HepG2 (cell line): Measurements from ENCODE around the gene THY1. TPM values are rescaled to one million over a fixed set of nuclear protein-coding genes. Genes with fewer than 3 reads are reported as not detected.

Experiments used
- EP300 ChIP-seq, 3 experiments: sonication (generic) in 1 of 3; formaldehyde crosslinking in 1 of 3; IDR thresholded peaks; 2 replicates each; pipeline versions ENCODE4 v1.5.1 to v1.6.1; 2011 to 2020; ENCODE audit warnings: low read depth in 2 of 3, low read length in 2 of 3, borderline replicate concordance in 1 of 3, improper control_type of control experiment in 1 of 3, mild to moderate bottlenecking in 1 of 3, missing genetic modification reagents in 1 of 3, moderate library complexity in 1 of 3
- GATAD2A ChIP-seq: IDR thresholded peaks from 2 replicates; pipeline ENCODE4 v1.6.1; 2016
- IKZF5 ChIP-seq: IDR thresholded peaks from 2 replicates; pipeline ENCODE4 v1.6.1; 2018; ENCODE audit warnings: missing genetic modification reagents, mild to moderate bottlenecking, missing compliant biosample characterization
- IRF2 ChIP-seq: IDR thresholded peaks from 2 replicates; pipeline ENCODE4 v1.6.1; 2018; ENCODE audit warnings: missing genetic modification reagents, missing compliant biosample characterization
- NFATC3 ChIP-seq: sonication (generic); formaldehyde crosslinking; IDR thresholded peaks from 2 replicates; pipeline ENCODE4 v1.5.1; 2020; ENCODE audit warnings: mild to moderate bottlenecking, missing genetic modification reagents
- PATZ1 ChIP-seq: sonication (generic); formaldehyde crosslinking; IDR thresholded peaks from 2 replicates; pipeline ENCODE4 v1.4.0; 2020; ENCODE audit warnings: missing genetic modification reagents
- SMARCC2 ChIP-seq: fragments of 450-650 bp; IDR thresholded peaks from 2 replicates; pipeline ENCODE4 v1.6.1; 2017; ENCODE audit warnings: antibody characterized with exemption, mild to moderate bottlenecking
- SMC3 ChIP-seq: IDR thresholded peaks from 2 replicates; pipeline ENCODE4 v1.6.1; 2011; ENCODE audit warnings: low read length, improper control_type of control experiment
- TEAD3 ChIP-seq: optimal IDR thresholded peaks from 2 replicates; pipeline ENCODE3; 2016; ENCODE audit warnings: borderline replicate concordance
- ZBTB37 ChIP-seq: sonication (generic); formaldehyde crosslinking; IDR thresholded peaks from 2 replicates; pipeline ENCODE4 v1.4.0; 2020; ENCODE audit warnings: mild to moderate bottlenecking, missing genetic modification reagents
- ZNF501 ChIP-seq: sonication (generic); formaldehyde crosslinking; IDR thresholded peaks from 2 replicates; pipeline ENCODE4 v1.5.1; 2020; ENCODE audit warnings: mild to moderate bottlenecking, moderate library complexity, missing genetic modification reagents
- polyA plus RNA-seq, 8 experiments: library from polyadenylated mRNA; depleted of rRNA in 3 of 8; stranded (reverse) in 7 of 8; unstranded in 1 of 8; fragments of >200 nt; fragmentation: Illumina TruSeq in 4 of 8; extraction: Trizol in 4 of 8; gene quantifications; 2 replicates each; pipeline versions ENCODE4 v1.2.1 to v1.2.3, GENCODE V29; 2011 to 2016; ENCODE audit warnings: low read depth in 4 of 8, missing spikeins in 1 of 8, mixed read lengths in 1 of 8; ENCODE audit not compliant: insufficient read depth in 1 of 8
- total RNA-seq, 5 experiments: library from RNA; depleted of rRNA; stranded (reverse); fragments of >200 nt; fragmentation: Illumina TruSeq; extraction: Trizol; gene quantifications; 2 replicates each; pipeline ENCODE4 v1.2.3, GENCODE V29; 2016; ENCODE audit warnings: low read depth in 1 of 5

The THY1 gene
- total and polyA plus RNA-seq, 2 of the 13 experiments (the other 11 are each of a cell fraction or from before 2014, with no cell fraction given) = not detected

GRCh38 chr11:119373921-119374631 lies 48.9 kb downstream of the THY1 start (continued):
- 0 out of 4 replicates have a peak, but pooled peaks of 1 of the 2 experiments have one; percentile 9 for TF ChIP-seq EP300 (IDR thresholded peaks at IDR 0.05; ENCODE audit: low read depth in 2 of 2, low read length in 2 of 2)
- TF ChIP-seq EP300 (CRISPR knock-in tag; IDR thresholded peaks at IDR 0.05; ENCODE audit: borderline replicate concordance) = no peak
- 0 out of 2 replicates have a peak, but pooled peaks have one; percentile 25 for TF ChIP-seq PATZ1
- TF ChIP-seq IKZF5 (CRISPR knock-in tag) = peak; percentile 49; the same call in 1 of the 2 replicates
- 0 out of 2 replicates have a peak, but pooled peaks have one; percentile 42 for TF ChIP-seq ZNF501 (CRISPR knock-in tag)
- peak; percentile 65 for TF ChIP-seq TEAD3 (CRISPR knock-in tag)
- no peak for TF ChIP-seq ZBTB37 (CRISPR knock-in tag)
- no peak for TF ChIP-seq NFATC3
- TF ChIP-seq SMARCC2 = no peak
- peak; percentile 87 for TF ChIP-seq SMC3
- peak; percentile 34; the same call in 1 of the 2 replicates for TF ChIP-seq GATAD2A (CRISPR knock-in tag)
- TF ChIP-seq IRF2 (CRISPR knock-in tag) = 0 out of 2 replicates have a peak, but pooled peaks have one; percentile 38
